Esophagus (tissue), 2 donors: ENCODE results near the gene SLC12A3. TPM values are rescaled to one million over a fixed set of nuclear protein-coding genes. Genes with fewer than 3 reads are reported as not detected.

Experiments
- H3K27ac ChIP-seq, 2 donors: one replicate each; pipeline ENCODE4 v1.5.1; 2013; ENCODE audit warnings: low read depth in 2 of 2, mild to moderate bottlenecking in 2 of 2, inconsistent platforms in 1 of 2, low read length in 1 of 2, moderate library complexity in 1 of 2
- H3K27me3 ChIP-seq, 2 donors: one replicate each; pipeline ENCODE4 v1.6.1; 2013; ENCODE audit warnings: low read length in 2 of 2, control low read depth in 1 of 2, mild to moderate bottlenecking in 1 of 2; ENCODE audit not compliant: insufficient read depth in 2 of 2, control insufficient read depth in 1 of 2
- H3K36me3 ChIP-seq, 2 donors: one replicate each; pipeline ENCODE4 v1.6.1; 2013; ENCODE audit warnings: low read length in 1 of 2; ENCODE audit not compliant: control insufficient read depth in 2 of 2, insufficient read depth in 2 of 2
- H3K4me1 ChIP-seq, 2 donors: one replicate each; pipeline ENCODE4 v1.6.1; 2013; ENCODE audit warnings: low read length in 1 of 2; ENCODE audit not compliant: control insufficient read depth in 2 of 2, insufficient read depth in 2 of 2
- H3K4me3 ChIP-seq, 2 donors: one replicate each; pipeline ENCODE4 v1.5.1; 2013; ENCODE audit warnings: low read length in 2 of 2, mild to moderate bottlenecking in 2 of 2, low read depth in 1 of 2, moderate library complexity in 1 of 2
- H3K9me3 ChIP-seq, 2 donors: one replicate each; pipeline ENCODE4 v1.6.1; 2013; ENCODE audit warnings: mild to moderate bottlenecking in 2 of 2, low read depth in 1 of 2, low read length in 1 of 2, moderate library complexity in 1 of 2; ENCODE audit not compliant: control insufficient read depth in 2 of 2, insufficient read depth in 1 of 2
- WGBS, 2 donors: extraction: QIAGEN DNeasy Blood & Tissue Kit; methylation state at CpG; one replicate each; pipeline ENCODE4 v1.1.7; 2013; 5-methylcytosine and 5-hydroxymethylcytosine counted together
- polyA plus RNA-seq, 2 donors: library from polyadenylated mRNA; stranded (reverse); fragments of 200-250 nt; gene quantifications; one replicate each; pipeline ENCODE4 v1.2.3, GENCODE V29; 2013
- donor health status: healthy with polysubstance abuse.
- donor health status: Bipolar disorder and iron deficiency.

Gene SLC12A3
- polyA plus RNA-seq, 2 donors: 0.04 to 0.06 TPM

DNA sequence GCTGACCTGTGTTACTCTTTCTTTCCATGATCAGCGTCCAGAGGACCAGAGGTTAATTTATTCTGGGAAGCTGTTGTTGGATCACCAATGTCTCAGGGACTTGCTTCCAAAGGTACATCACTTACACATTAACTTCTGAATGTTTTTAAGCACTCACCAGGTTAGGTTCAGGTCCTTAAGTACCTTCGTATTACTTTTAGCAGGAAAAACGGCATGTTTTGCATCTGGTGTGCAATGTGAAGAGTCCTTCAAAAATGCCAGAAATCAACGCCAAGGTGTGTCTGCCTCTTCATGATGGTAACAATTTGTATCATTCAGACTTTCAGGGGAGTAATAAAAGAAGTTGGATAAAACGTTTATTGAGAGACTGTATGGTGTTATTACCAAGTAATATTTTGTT lies 70.2 kb downstream of the SLC12A3 start:
- peak overlapping the region in 1 of 2 donors; percentile 30 for H3K4me3 ChIP-seq
- peaks cover 0 to 3% of the 10 kb centered on the region in 2 donors for H3K4me1 ChIP-seq

DNA sequence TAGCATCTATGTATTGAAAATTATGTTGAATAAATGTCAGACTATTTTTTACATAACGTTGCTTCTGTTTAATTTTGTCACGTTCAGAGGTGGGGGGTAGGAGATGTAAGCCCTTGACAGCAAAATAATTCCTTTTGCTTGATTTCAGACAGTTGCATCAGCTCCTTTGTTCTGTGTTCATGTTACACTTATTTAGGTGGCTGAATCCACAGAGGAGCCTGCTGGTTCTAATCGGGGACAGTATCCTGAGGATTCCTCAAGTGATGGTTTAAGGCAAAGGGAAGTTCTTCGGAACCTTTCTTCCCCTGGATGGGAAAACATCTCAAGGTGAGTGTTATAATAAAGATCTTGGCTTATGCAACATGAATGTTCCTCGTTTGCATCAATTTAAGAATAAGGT lies 71.5 kb downstream of the SLC12A3 start:
- H3K36me3 ChIP-seq: peaks cover 24% of the 10 kb centered on the region in 2 donors

More for the DNA sequence above, 70.2 kb downstream of the SLC12A3 start:
- Histone ChIP-seq H3K36me3 (peaks cover 16 to 18% of the 10 kb centered on the region in 2 donors), H3K27me3 (no peaks in the 10 kb centered on the region), H3K27ac (no peak overlapping the region), H3K9me3 (no peaks in the 10 kb centered on the region)
- 46 to 62% methylated on average over 5 of the region's 5 CpGs for WGBS, 2 donors

DNA sequence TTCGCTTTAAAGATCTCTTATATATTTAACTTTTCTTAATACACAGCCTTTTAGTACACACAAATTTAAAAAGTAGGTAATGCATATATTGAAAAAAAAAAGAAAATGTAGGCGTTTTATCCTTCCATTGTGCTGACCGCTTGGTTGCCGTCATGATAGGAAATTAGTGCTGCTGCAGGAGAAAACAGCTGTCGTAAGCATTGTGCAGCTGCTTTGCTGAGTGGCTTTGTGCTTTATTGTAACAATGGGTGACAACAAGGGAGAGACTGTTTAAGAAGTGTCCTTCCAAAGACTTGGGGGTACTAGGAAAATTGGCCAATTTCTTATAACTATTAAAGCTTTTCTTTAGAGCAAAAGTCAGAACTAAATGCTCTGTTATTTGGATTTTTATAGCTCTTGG lies 71.9 kb downstream of the SLC12A3 start:
- no peaks in the 10 kb centered on the region for H3K4me1 ChIP-seq
- no peak overlapping the region for H3K27ac ChIP-seq
- H3K36me3 ChIP-seq: peaks cover 27 to 28% of the 10 kb centered on the region in 2 donors
- 69 to 86% methylated on average over 5 of the region's 5 CpGs for WGBS, 2 donors
- no peaks in the 10 kb centered on the region for H3K27me3 ChIP-seq
- no peaks in the 10 kb centered on the region for H3K9me3 ChIP-seq
- no peak overlapping the region for H3K4me3 ChIP-seq

More for the DNA sequence above, 71.5 kb downstream of the SLC12A3 start:
- Histone ChIP-seq H3K4me3 (no peak overlapping the region), H3K27ac (no peak overlapping the region), H3K9me3 (no peaks in the 10 kb centered on the region), H3K4me1 (peaks cover 0 to under 1% of the 10 kb centered on the region in 2 donors), H3K27me3 (no peaks in the 10 kb centered on the region)
- 64 to 72% methylated on average over 5 of the region's 5 CpGs for WGBS, 2 donors

DNA sequence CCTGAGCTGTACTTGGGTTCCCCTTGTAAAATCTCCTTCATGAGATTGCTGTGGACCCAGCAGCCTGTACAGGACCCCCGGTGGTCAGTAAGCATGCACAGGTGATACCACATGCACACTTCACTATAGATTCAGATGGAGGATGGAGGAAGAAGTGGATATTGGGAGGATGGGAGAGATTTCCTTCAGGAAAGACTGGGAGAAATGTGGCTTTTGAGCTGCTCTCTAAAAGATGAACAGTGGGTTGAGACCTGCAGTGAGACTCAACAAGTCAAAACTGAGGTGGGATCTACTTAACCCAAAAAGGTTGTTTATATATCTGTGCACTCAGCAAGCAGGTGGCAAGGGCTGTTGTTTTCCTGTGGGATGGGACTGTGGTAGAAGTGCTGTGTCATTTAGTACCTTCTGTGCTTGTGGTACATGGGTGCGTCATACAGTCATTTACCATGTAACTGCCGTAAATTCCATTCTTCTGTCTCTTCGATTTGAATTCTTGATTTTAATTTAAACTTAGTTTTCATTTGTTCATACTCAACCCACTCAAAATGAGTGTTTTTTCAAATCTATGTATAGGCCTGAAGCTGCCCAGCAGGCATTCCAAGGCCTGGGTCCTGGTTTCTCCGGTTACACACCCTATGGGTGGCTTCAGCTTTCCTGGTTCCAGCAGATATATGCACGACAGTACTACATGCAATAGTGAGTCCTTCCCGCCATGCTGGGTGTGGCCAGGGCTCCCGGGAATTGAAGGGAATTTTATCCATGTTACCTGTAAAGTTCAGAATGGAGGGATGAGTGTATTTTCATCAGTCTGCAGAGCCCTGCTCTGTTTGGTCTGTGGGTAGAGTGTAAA lies 73.9 kb downstream of the SLC12A3 start:
- WGBS, 2 donors: 66 to 77% methylated on average over 8 of the region's 8 CpGs
- peaks cover 37 to 39% of the 10 kb centered on the region in 2 donors for H3K36me3 ChIP-seq
- no peak overlapping the region for H3K4me3 ChIP-seq
- no peaks in the 10 kb centered on the region for H3K9me3 ChIP-seq
- no peaks in the 10 kb centered on the region for H3K4me1 ChIP-seq
- H3K27me3 ChIP-seq: no peaks in the 10 kb centered on the region
- H3K27ac ChIP-seq: peak overlapping the region in 1 of 2 donors; percentile 26

DNA sequence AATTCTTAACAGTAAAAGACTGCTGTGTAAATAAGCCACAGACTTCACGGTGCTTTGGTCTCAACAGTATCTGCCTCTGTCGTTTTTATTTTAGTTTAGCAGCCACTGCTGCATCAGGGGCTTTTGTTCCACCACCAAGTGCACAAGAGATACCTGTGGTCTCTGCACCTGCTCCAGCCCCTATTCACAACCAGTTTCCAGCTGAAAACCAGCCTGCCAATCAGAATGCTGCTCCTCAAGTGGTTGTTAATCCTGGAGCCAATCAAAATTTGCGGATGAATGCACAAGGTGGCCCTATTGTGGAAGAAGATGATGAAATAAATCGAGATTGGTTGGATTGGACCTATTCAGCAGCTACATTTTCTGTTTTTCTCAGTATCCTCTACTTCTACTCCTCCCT lies 74.8 kb downstream of the SLC12A3 start:
- Histone ChIP-seq H3K4me3 (no peak overlapping the region), H3K27me3 (no peaks in the 10 kb centered on the region), H3K9me3 (no peaks in the 10 kb centered on the region), H3K4me1 (no peaks in the 10 kb centered on the region), H3K27ac (no peak overlapping the region), H3K36me3 (peaks cover 39 to 40% of the 10 kb centered on the region in 2 donors)
- WGBS, 2 donors: 70 to 72% methylated on average over 4 of the region's 4 CpGs

DNA sequence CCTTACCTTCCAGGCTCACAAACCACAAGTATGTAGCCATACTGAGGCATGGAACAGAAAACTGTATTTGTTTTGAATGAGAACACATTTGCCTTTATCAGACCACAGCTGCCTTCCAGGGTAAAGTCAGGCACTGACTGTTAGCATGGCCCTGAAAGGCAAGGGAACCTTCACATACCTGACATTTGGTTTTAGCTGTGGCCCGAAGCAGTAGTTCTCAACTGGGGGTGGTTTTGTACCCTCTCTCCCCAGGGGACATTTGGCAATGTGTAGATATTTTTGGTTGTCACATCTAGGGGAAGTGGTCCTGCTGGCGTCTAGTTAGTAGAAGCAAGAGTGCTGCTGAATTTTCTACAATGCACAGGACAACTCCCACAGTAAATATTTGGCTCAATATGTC lies 76.1 kb downstream of the SLC12A3 start:
- H3K4me1 ChIP-seq: no peaks in the 10 kb centered on the region
- WGBS, 2 donors: 61 to 85% methylated on average over 2 of the region's 2 CpGs
- no peak overlapping the region for H3K4me3 ChIP-seq
- peaks cover 45 to 48% of the 10 kb centered on the region in 2 donors for H3K36me3 ChIP-seq
- no peaks in the 10 kb centered on the region for H3K27me3 ChIP-seq
- no peak overlapping the region for H3K27ac ChIP-seq
- no peaks in the 10 kb centered on the region for H3K9me3 ChIP-seq

DNA sequence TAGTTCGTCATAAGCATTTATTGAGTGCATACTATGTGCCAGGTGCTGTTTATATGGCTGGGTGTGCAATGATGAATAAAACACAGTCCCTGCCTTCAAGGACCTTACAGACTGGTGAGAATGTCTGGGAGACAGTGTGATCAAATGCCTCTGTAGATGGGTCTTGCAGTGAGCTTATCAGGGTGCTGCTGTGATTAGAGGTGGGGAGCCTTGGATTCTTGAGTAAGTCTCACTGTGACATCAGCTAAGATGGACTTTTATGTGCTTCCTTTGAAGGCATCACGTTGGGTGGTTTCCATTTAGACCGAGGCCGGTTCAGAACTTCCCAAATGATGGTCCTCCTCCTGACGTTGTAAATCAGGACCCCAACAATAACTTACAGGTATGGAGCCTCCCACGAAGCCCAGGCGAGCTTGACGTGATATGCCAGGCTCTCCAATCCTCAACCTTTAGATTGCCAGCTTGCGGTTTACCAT lies 76.9 kb downstream of the SLC12A3 start:
- no peak overlapping the region for H3K4me3 ChIP-seq
- H3K9me3 ChIP-seq: no peaks in the 10 kb centered on the region
- H3K36me3 ChIP-seq: peaks cover 41 to 49% of the 10 kb centered on the region in 2 donors
- H3K27me3 ChIP-seq: no peaks in the 10 kb centered on the region
- 75 to 90% methylated on average over 9 of the region's 9 CpGs for WGBS, 2 donors
- no peaks in the 10 kb centered on the region for H3K4me1 ChIP-seq
- no peak overlapping the region for H3K27ac ChIP-seq

DNA sequence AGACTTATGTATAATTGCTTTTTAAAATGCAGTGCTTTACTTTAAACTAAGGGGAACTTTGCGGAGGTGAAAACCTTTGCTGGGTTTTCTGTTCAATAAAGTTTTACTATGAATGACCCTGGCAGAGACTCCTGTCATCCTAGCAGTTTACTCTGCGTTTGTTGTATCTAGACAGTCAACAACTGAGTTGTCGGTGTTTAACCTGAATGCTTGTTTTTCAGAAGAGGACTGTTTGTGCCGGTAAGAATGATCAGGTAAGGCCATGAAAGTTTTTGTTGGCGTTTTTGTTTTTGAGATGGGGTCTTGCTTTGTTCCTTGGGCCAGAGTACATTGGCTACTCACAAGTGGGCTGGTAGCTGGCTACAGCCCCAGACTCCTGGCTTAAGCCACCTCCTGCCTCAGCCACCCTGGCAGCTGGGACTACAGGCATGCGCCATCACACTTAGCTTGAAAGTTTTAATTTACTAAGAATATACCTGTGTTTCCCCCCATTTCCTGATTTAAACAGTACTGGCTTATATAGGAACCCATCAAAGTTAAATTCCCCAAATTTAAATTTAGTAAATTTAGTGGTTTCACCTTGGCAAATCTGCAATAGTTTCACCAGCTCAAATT lies 78.9 kb downstream of the SLC12A3 start:
- Histone ChIP-seq H3K4me1 (no peaks in the 10 kb centered on the region), H3K4me3 (no peak overlapping the region), H3K36me3 (peaks cover 37 to 42% of the 10 kb centered on the region in 2 donors), H3K27me3 (no peaks in the 10 kb centered on the region), H3K27ac (no peak overlapping the region), H3K9me3 (no peaks in the 10 kb centered on the region)
- WGBS, 2 donors: 78 to 79% methylated on average over 6 of the region's 6 CpGs

DNA sequence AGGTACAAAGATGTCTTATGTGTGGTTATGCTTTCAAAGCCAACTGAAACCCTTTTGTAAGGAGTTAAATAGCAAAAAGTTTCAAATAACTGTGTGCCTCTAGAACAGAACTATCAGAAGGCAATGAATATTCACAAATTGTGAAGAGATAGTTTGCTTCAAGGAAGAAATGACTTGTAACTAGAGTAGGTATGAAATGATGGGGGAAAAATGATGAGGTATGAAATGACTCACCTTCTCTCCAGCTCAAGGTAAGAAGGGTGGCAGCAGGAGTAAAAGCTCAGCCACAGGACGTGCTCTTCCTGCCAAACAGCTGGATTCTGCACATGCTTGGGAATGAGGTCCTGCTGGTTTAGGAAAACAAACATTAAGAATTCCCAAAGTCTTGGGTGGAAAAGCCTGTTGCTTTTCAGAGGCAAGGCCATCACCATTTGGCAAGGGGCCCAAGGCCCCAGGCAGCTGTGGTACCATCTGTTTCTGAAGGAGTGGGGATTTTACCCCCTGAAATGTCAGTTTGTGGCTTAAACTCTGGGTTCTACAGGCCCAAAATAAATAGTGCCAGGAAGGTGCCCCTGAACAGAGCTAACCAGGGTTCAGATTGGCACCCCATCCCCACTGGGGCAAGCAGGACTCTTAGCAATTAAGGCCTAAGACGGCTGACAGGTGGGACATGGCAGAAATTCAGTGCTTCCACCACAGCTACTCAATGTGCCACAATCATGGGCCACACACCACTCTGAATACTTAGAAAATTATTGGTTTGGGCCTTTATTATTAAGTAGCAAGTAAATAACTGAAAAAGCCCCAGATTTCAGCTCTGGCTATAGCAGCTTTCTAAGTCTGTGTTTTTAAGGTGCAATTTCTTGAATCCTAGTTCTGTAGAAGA lies 80.2 kb downstream of the SLC12A3 start:
- Histone ChIP-seq H3K27me3 (no peaks in the 10 kb centered on the region), H3K4me1 (no peaks in the 10 kb centered on the region), H3K9me3 (no peaks in the 10 kb centered on the region), H3K27ac (peak overlapping the region in 1 of 2 donors; percentile 2), H3K36me3 (peaks cover 29 to 31% of the 10 kb centered on the region in 2 donors), H3K4me3 (no peak overlapping the region)
- 50 to 54% methylated on average over 2 of the region's 2 CpGs for WGBS, 2 donors
